DMS 273 (cell line): ENCODE measurements around the gene ASGR1.
"Not testable (repeated sequence)": the region's sequence is repeated elsewhere in the genome, so short reads cannot be mapped to it uniquely, and the experiment has no call there.

Source experiments
- DNase-seq: peaks from one replicate; lab custom pipeline; 2025; ENCODE audit not compliant: unreplicated experiment; lab: John Stamatoyannopoulos, UW

Gene ASGR1

GRCh38 chr17:7166873-7167272, 12.3 kb downstream of the ASGR1 start:
- no peak for DNase-seq

GRCh38 chr17:7159571-7159970, 19.6 kb downstream of the ASGR1 start:
- DNase-seq: not testable (repeated sequence)

DNA sequence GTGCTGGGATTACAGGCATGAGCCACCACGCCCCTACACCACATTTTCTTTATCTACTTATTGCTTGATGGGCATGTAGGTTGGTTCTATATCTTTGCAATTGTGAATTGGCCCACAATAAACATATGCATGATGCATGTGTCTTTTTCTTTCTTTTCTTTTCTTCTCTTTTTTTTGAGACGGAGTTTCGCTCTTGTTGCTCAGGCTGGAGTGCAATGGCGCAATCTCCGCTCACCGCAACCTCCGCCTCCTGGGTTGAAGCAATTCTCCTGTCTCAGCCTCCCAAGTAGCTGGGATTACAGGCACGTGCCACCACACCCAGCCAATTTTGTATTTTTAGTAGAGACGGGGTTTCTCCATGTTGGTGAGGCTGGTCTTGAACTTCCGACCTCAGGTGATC, 20.7 kb downstream of the ASGR1 start:
- DNase-seq: not testable (repeated sequence)

DNA sequence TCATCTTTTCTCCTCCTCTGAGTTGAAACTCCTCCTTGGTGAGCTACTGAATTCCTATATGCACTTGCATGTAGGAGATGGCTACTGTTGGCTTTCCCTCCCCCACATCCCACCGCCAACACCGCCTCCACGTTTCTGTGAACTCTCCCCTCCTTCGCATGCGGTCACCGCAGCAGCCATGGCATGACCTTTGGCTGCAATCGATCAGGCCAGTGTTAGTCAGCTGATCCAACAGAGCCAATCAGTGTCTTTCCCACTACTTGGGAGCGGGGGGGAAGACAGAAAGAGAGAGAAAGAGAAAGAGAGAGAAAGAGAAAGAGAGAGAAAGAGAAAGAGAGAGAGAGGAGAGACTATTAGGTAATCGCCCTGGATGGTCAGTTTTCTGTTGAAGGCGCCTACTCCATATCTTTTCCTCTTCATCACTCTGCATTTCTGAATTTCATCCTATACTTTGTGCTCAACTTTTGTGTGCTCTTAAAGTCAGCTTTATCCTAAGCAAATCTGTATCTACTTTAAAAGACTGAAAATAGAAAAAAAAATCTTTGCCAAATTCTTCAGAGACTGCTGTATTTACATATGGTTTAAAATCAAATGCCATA, 22.7 kb downstream of the ASGR1 start:
- DNase-seq: no peak

GRCh38 chr17:7147772-7148171, 31.4 kb downstream of the ASGR1 start:
- no peak for DNase-seq

- no peak for DNase-seq
Observed at GRCh38 chr17:7146115-7146514, 33.1 kb downstream of the ASGR1 start.

GRCh38 chr17:7144213-7144612, 35.0 kb downstream of the ASGR1 start:
- DNase-seq: no peak

DNA sequence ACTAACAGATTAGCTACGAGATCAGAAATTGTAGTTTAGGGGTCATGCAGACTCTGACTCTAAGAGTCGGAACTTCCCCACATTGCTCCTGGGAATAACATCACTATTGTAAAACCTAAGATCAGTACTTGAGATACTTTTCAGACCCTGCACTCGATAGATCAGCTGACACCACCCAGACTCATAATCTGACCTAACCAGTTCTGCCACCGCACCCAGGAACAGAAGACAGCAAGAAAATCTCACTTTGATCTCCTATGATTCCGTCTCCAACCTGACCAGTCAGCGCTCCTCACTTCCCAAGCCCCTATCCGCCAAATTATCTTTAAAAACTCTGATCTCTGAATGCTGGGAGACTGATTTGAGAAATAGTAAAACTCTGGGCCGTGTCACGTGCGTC, 37.3 kb downstream of the ASGR1 start:
- no peak for DNase-seq

DNA sequence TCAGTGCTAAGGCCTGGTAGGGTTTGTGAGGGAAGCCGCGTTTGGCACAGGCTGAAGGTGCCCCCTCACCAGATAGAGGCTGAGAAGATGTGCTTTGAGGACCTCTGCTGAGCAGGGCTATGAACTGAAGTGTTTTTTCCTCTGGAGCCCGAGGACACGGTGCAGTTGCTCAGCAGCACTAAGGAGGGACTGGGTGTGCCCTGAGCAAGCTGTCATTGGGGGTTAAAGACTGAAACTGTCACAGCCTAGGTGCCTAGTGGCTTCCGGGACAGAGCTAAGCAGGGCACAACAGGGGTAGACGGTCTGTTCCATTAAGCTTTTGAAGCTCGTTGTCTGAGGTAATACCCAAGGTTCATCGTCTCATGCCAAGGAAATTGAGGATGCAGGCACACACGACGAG, 39.8 kb downstream of the ASGR1 start:
- no peak for DNase-seq

- no peak for DNase-seq
Observed at GRCh38 chr17:7138800-7139381, 40.3 kb downstream of the ASGR1 start.

DNA sequence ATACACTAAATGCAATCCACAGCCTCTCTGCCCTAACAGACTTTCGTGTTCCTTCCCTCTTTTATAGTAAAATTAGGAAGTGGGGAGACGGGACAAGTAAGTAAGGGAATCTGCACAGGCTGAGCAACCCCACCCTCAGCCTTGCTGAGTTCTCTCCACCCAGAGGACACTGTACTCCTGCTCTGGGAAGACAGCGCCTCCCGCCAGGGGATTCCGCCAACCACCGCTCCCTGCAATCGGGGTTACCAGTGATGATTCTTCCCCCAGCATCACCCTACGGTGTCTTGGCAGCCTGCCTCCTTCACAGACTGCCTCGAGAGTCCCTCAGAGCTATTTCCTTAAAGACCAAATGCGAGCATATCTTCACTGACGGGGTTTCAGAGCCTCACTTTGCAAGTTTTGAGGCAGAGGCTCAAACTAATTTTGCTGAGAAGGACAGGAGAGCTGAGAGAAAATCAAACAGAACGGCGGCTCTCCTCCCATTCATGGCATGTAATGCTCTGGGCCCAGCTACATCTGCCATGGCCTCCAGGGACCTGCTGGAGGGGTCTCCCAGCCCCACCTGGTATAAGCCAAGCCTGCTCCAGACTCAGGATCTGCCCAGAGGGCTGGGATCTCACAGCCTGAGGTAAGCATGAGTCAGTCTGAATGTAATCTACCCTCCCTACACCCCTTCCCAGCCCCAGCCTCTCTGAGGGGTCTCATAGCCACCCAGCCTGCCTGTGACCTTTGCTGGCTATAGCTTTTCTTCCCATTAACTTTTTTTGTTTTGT, 41.8 kb downstream of the ASGR1 start:
- peak; percentile 26 for DNase-seq

DNA sequence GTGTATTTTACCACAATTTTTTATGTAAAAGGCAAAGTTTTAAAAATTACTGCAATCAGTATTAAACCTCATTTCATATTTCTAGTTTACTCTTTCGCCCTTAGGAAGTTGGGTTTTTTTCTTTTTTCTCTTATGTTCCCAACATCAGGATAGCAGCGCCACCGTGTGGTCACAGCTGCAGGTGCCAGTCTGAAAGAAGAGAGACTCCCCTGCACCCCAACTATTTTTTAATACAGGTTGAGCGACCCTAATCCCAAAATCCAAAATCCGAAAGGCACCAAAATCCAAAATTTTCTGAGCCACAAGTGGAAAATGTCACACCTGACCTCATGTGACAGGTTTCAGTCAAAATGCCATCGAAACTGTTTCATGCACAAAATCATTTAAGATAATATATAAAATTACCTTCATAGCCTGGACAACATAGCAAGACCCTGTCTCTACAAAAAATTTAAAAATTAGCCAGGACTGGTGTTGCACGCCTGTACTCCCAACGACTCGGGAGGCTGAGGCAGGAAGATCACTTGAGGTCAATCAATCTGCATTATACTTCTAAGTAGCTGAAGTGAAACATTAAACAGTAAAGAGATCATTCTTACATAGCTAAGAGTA, 42.8 kb downstream of the ASGR1 start:
- peak; percentile 79 for DNase-seq

GRCh38 chr17:7133916-7134315, 45.3 kb downstream of the ASGR1 start:
- DNase-seq: no peak

GRCh38 chr17:7133424-7133823, 45.7 kb downstream of the ASGR1 start:
- DNase-seq: no peak

- DNase-seq: no peak
Observed at GRCh38 chr17:7132511-7133094, 46.6 kb downstream of the ASGR1 start.

GRCh38 chr17:7131423-7131791, 47.8 kb downstream of the ASGR1 start:
- DNase-seq: no peak

DNA sequence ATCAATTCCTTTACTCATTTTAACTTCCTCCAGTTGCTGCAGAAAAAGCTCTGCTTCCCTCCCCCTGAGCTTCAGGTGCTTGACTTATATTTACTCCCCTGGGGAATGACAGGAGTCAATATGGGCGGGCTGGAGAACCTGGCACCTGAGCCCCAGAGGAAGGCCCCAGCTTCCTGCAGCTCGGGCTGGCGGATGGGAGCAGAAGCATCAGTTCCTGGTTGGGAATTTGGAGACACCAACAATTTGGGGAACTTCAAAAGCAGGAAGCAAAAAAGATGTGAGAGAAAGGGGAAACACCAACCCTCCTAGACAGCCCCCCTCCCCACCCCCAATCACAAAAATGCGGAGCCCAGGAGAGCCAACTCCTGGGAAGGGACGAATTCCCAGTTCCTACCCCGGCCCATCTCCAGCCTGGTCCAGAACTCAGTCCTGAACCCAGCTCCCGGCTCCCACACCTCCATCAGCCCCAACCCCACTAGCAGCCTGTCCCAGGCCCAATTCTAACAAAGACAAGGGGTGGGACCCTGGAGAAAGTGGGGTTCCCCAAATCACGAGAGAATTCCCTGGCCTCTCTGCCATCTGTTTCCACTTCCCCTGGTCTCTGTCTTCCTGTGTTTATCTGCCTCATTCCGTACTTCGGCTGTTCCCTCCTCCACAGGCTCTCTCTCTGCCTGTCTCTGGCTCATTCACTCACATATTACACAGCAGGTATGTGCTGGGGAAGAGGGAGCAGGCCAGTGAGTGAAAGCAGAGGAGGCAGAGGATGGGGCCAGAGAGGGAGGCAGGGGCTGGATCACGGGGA, 48.3 kb downstream of the ASGR1 start:
- no peak for DNase-seq

- no peak for DNase-seq
Observed at GRCh38 chr17:7129311-7129710, 49.9 kb downstream of the ASGR1 start.

- DNase-seq: no peak
Observed at GRCh38 chr17:7128160-7128559, 51.0 kb downstream of the ASGR1 start.

DNA sequence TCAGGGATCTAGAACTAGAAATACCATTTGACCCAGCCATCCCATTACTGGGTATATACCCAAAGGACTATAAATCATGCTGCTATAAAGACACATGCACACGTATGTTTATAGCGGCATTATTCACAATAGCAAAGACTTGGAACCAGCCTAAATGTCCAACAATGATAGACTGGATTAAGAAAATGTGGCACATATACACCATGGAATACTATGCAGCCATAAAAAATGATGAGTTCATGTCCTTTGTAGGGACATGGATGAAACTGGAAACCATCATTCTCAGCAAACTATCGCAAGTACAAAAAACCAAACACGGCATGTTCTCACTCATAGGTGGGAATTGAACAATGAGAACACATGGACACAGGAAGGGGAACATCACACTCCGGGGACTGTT, 51.7 kb downstream of the ASGR1 start:
- not testable (repeated sequence) for DNase-seq

- DNase-seq: not testable (repeated sequence)
Observed at GRCh38 chr17:7126386-7126785, 52.8 kb downstream of the ASGR1 start.
